AG10803 (cell line): ENCODE measurements around the gene IGDCC3.

Experiments
- DNase-seq: peaks from one replicate; pipeline ENCODE4 v3.0.0; 2010; ENCODE audit warnings: low read depth
- H3K4me3 ChIP-seq: 2 replicates; pipeline ENCODE4 v1.5.1; 2011; ENCODE audit warnings: mild to moderate bottlenecking, low read length, control low read depth
- CTCF ChIP-seq: conservative IDR thresholded peaks from 2 replicates; pipeline ENCODE4 v1.5.1; 2011; ENCODE audit warnings: mild to moderate bottlenecking, low read length, control low read depth, inconsistent platforms

IGDCC3 gene

GRCh38 chr15:65412556-65412955 is 34.8 kb upstream of the IGDCC3 start:
- H3K4me3 ChIP-seq = no peak overlapping the region
- DNase-seq = peak; percentile 20
- no peak for TF ChIP-seq CTCF

GRCh38 chr15:65411465-65412071 is 33.8 kb upstream of the IGDCC3 start:
- no peak overlapping the region for H3K4me3 ChIP-seq
- DNase-seq = peak; percentile 25
- 0 out of 2 replicates have a peak, but pooled peaks have one; percentile 3 for TF ChIP-seq CTCF

GRCh38 chr15:65410972-65411371 is 33.2 kb upstream of the IGDCC3 start:
- DNase-seq = no peak
- TF ChIP-seq CTCF = no peak
- no peak overlapping the region for H3K4me3 ChIP-seq

GRCh38 chr15:65410036-65410435 is 32.2 kb upstream of the IGDCC3 start:
- H3K4me3 ChIP-seq = no peak overlapping the region
- TF ChIP-seq CTCF = no peak
- no peak for DNase-seq

- peak; percentile 20; the same call in 1 of the 2 replicates for TF ChIP-seq CTCF
- H3K4me3 ChIP-seq = no peak overlapping the region
- DNase-seq = peak; percentile 98
Observed at GRCh38 chr15:65409036-65409631, 31.3 kb upstream of the IGDCC3 start.

GRCh38 chr15:65408324-65409035 is 30.7 kb upstream of the IGDCC3 start:
- DNase-seq = no peak
- no peak for TF ChIP-seq CTCF
- H3K4me3 ChIP-seq = no peak overlapping the region
